Suprapubic skin (tissue), 4 donors: ENCODE measurements around the gene IMMT. TPM values are rescaled to one million over a fixed set of nuclear protein-coding genes. Genes with fewer than 3 reads are reported as not detected.

Source experiments
- DNase-seq, 2 donors: peaks; one replicate each; pipeline ENCODE4 v3.0.0-alpha.2; 2019; ENCODE audit warnings: low spot score in 2 of 2
- H3K27ac ChIP-seq: fragments of 200-600 bp; sonication (generic); one replicate; pipeline ENCODE4 v1.5.1; 2019
- H3K27me3 ChIP-seq: fragments of 200-600 bp; sonication (generic); one replicate; pipeline ENCODE4 v1.5.1; 2019
- H3K36me3 ChIP-seq: fragments of 200-600 bp; sonication (generic); one replicate; pipeline ENCODE4 v1.5.1; 2019
- H3K4me1 ChIP-seq: fragments of 200-600 bp; sonication (generic); one replicate; pipeline ENCODE4 v1.5.1; 2019
- H3K4me3 ChIP-seq: fragments of 200-600 bp; sonication (generic); one replicate; pipeline ENCODE4 v1.5.1; 2019; ENCODE audit warnings: mild to moderate bottlenecking
- H3K9me3 ChIP-seq: fragments of 200-600 bp; sonication (generic); one replicate; pipeline ENCODE4 v1.5.1; 2019
- EP300 ChIP-seq: sonication (generic); formaldehyde crosslinking; IDR thresholded peaks from one replicate; pipeline ENCODE4 v1.6.1; 2017; ENCODE audit warnings: antibody characterized with exemption
- POLR2A ChIP-seq, 2 donors: fragments of 450-650 bp; IDR thresholded peaks; one replicate each; pipeline ENCODE4 v1.6.1; 2017; ENCODE audit warnings: antibody characterized with exemption in 2 of 2, mild to moderate bottlenecking in 2 of 2, moderate library complexity in 2 of 2
- POLR2AphosphoS5 ChIP-seq, 3 donors: sonication (generic); formaldehyde crosslinking; IDR thresholded peaks; one replicate each; pipeline ENCODE4 v1.6.1; 2017; ENCODE audit warnings: antibody characterized with exemption in 3 of 3
- WGBS: methylation state at CpG from one replicate; pipeline ENCODE4 v1.1.5; 2018; 5-methylcytosine and 5-hydroxymethylcytosine counted together
- total RNA-seq, 4 donors: library from RNA; depleted of rRNA; stranded (reverse); fragments of >200 nt; gene quantifications; one replicate each; pipeline ENCODE4 v1.1.0, GENCODE V29; 2016
- TF ChIP-seq, protein P1 (sequence below), 2 donors: fragments of 200-600 bp in 1 of 2; fragments of 450-650 bp in 1 of 2; sonication (generic) in 1 of 2; IDR thresholded peaks; one replicate each; pipeline ENCODE4 v1.5.1; 2016 to 2019; ENCODE audit warnings: antibody characterized with exemption in 2 of 2, mild to moderate bottlenecking in 1 of 2, moderate library complexity in 1 of 2

IMMT gene
- total RNA-seq, 4 donors from 2014 or later = 39.5 to 73.2 (median 46.7) TPM

DNA sequence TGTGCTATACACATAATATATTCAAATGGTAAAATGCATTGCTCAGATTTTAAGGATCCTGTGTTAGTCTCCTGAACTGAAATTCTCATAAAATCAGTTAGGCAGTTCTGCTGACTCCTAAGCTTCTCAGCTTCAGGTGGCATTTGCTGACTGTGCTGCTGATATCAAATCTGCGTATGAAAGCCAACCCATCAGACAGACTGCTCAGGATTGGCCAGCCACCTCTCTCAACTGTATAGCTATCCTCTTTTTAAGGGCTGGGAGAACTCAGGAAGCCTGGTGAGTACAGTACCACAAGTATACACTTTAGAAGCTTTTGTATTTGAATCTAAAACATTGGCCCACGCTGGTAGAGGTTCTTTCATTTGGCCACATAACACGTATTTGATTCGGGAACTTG is 60.6 kb downstream of the IMMT start:
- Histone ChIP-seq H3K4me1 (no peaks in the 10 kb centered on the region), H3K36me3 (peaks cover 99% of the 10 kb centered on the region), H3K27ac (no peak overlapping the region), H3K27me3 (no peaks in the 10 kb centered on the region), H3K4me3 (no peak overlapping the region), H3K9me3 (no peaks in the 10 kb centered on the region)
- TF ChIP-seq POLR2A (IDR thresholded peaks at IDR 0.05) = no peak
- no peak for DNase-seq
- WGBS = 92% methylated on average over 4 of the region's 4 CpGs

DNA sequence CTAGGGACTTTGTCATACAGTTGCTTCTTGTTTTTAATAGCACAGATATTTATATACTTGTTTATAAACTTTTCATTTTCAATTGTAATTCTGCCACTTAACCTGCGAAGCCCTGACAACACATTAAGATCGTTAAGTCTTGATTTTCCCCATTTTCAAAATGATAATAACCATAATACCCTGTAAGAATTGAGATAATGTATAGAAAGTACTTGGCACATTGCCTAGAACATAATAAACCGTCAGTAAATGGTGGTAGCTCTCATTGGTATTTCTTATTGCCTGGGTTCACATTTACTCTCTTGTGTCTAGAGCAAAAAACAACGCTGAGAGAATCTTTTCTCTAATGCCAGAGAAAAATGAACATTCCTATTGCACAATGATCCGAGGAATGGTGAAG is 70.6 kb downstream of the IMMT start:
- TF ChIP-seq POLR2A (IDR thresholded peaks at IDR 0.05) (no peak), EP300 (no peak), POLR2AphosphoS5 (IDR thresholded peaks at IDR 0.05) (no peak)
- TF ChIP-seq, protein P1, sequence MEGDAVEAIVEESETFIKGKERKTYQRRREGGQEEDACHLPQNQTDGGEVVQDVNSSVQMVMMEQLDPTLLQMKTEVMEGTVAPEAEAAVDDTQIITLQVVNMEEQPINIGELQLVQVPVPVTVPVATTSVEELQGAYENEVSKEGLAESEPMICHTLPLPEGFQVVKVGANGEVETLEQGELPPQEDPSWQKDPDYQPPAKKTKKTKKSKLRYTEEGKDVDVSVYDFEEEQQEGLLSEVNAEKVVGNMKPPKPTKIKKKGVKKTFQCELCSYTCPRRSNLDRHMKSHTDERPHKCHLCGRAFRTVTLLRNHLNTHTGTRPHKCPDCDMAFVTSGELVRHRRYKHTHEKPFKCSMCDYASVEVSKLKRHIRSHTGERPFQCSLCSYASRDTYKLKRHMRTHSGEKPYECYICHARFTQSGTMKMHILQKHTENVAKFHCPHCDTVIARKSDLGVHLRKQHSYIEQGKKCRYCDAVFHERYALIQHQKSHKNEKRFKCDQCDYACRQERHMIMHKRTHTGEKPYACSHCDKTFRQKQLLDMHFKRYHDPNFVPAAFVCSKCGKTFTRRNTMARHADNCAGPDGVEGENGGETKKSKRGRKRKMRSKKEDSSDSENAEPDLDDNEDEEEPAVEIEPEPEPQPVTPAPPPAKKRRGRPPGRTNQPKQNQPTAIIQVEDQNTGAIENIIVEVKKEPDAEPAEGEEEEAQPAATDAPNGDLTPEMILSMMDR (IDR thresholded peaks at IDR 0.05) = no peak
- H3K4me1 ChIP-seq = no peaks in the 10 kb centered on the region
- H3K9me3 ChIP-seq = no peaks in the 10 kb centered on the region
- 86% methylated on average over 5 of the region's 5 CpGs for WGBS
- H3K27ac ChIP-seq = no peak overlapping the region
- no peak for DNase-seq
- H3K27me3 ChIP-seq = no peaks in the 10 kb centered on the region
- no peak overlapping the region for H3K4me3 ChIP-seq
- H3K36me3 ChIP-seq = peaks cover 99% of the 10 kb centered on the region

DNA sequence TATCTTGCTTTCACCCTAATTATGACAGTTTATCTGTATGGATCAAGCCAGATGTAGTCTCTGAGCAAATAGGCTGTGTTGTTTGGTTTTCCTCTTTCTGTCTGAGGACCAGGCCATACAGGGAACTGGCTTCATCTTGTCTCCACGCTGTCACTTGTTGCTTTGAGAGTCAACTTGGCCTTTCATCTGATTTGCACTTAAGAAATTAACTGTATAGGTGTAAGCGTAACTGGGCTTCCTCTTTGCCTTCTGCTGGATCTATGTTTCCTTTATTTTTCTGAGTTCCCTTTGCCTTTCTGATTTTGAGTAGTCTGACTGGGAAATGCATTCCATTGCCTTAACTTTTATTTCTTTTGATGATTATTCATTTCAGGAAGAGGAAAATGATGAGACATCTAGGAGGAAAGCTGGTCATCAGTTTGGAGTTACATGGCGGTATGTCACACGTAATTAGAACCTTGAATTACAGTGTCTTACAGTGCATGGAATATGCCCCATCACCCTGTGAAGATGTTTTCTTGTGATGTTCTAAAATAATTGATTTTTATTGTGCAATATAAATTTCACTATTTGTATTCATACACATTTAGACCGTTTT is 71.8 kb downstream of the IMMT start:
- Histone ChIP-seq H3K4me3 (no peak overlapping the region), H3K36me3 (peaks cover 99% of the 10 kb centered on the region), H3K27me3 (no peaks in the 10 kb centered on the region), H3K27ac (no peak overlapping the region), H3K9me3 (no peaks in the 10 kb centered on the region), H3K4me1 (no peaks in the 10 kb centered on the region)
- TF ChIP-seq POLR2AphosphoS5 (IDR thresholded peaks at IDR 0.05) (no peak), POLR2A (IDR thresholded peaks at IDR 0.05) (no peak), EP300 (no peak)
- TF ChIP-seq, protein P1 (IDR thresholded peaks at IDR 0.05) = no peak
- WGBS = 79% methylated on average over 5 of the region's 5 CpGs
- no peak for DNase-seq

DNA sequence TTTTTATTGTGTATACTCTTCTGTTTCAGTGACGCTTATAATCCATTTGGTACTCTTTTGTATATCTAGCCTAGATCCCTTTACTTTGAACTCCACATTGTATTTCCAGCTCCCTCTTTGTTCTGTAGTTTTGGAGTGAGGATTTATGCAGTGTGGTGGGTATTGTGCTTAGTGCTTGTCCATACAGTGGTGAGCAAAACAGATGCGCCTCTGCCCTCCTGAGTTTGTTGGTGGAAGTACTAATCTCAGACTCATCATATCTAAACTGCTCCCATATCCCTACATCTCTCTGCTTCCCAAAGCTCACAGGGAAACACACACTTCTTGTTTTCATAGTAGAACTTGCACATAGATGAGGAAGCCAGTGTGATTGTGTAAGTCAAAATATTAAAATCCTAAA is 77.1 kb downstream of the IMMT start:
- WGBS = 93% methylated on average over 2 of the region's 2 CpGs
- TF ChIP-seq EP300 = no peak
- no peak for DNase-seq
- Histone ChIP-seq H3K9me3 (no peaks in the 10 kb centered on the region), H3K4me3 (no peak overlapping the region), H3K4me1 (no peaks in the 10 kb centered on the region), H3K36me3 (peaks cover 98% of the 10 kb centered on the region), H3K27ac (no peak overlapping the region), H3K27me3 (no peaks in the 10 kb centered on the region)

DNA sequence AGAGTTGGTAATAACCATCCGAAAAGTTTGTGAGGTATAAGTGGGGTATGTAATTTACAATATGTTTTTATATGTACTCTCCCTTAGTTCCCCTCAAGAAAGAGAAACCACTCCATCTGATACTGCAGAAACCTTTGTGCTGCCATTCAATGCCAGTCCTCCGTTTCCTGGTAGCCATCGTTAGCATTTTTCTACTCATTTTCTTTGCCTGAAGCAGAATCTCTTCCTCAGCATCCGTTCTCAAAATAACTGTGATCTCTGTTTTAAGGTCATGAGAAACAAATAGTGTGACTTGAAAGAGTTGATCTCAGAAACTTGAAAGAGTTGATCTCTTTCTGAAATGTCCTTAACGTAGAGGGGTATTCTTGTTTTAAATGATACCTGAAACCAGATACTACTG is 88.2 kb downstream of the IMMT start:
- 18% methylated on average over 5 of the region's 5 CpGs for WGBS
- Histone ChIP-seq H3K27me3 (no peaks in the 10 kb centered on the region), H3K27ac (no peak overlapping the region), H3K4me1 (peaks cover 36% of the 10 kb centered on the region), H3K9me3 (no peaks in the 10 kb centered on the region), H3K36me3 (peaks cover 39% of the 10 kb centered on the region), H3K4me3 (peak overlapping the region; percentile 95)
- no peak for TF ChIP-seq EP300
- TF ChIP-seq, protein P1 (IDR thresholded peaks at IDR 0.05) = no peak
- TF ChIP-seq POLR2A (IDR thresholded peaks at IDR 0.05) = no peak
- no peak for TF ChIP-seq POLR2AphosphoS5 (IDR thresholded peaks at IDR 0.05)
- DNase-seq = no peak

DNA sequence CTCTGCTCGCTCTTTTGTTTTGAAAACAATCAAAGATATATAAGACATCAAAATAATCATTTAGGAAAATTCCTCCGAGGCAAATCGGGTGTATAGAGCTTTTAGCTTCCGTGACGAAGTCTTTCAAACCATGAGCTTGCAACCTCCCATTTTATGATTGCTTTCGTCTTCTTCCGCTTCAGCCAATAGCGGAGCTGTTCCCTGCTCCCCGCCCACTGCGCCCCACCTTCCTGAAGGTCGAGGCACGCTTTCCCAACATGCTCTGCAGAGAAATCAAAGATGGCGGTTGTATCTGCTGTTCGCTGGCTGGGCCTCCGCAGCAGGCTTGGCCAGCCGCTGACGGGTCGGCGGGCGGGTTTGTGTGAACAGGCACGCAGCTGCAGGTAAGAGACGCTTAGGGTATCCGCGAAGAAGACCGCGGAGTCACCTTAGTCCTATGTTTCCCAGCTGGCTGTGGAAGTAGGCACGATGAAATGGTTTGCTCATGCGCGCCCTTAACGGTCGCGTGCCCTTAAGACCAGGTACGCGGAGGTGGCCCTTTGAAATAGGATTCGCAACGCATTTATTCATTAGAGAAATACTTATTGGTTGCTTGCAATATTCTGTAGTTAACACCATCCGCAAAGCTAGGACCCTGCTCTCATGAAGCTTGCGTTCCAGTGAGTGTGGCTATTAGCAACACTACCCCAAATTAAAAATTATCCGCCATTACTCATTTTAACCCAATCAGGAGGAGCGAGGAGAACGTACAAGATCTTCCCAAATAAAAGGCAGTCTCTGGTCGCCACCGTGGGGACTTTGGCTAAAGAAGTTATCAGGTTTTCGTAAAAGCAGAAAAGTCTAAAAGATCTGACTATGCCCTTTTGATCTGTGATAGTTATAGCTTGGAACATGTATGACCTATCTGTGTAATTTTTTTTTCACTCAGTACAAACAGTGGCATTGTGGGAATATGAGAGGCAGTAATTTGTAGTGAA is 89.0 kb downstream of the IMMT start, which contains the start of gene PTCD3:
Gene PTCD3, plus strand, starts transcription at position 267 of the 977 bp plus-strand sequence. Its CDS starts 13 bp downstream, at position 280.
- H3K27me3 ChIP-seq = no peaks in the 10 kb centered on the region
- TF ChIP-seq, protein P1 (IDR thresholded peaks at IDR 0.05) = no peak
- TF ChIP-seq POLR2A (IDR thresholded peaks at IDR 0.05) (peak in 1 of 2 donors; percentile 64), EP300 (no peak), POLR2AphosphoS5 (IDR thresholded peaks at IDR 0.05) (peak; percentile 63 to 83 (median 67))
- DNase-seq = peak; percentile 96 to 97
- no peaks in the 10 kb centered on the region for H3K9me3 ChIP-seq
- H3K36me3 ChIP-seq = peaks cover 32% of the 10 kb centered on the region
- 1% methylated on average over 41 of the region's 44 CpGs for WGBS
- peak within 1 kb of the TSS; percentile 89 for H3K27ac ChIP-seq
- H3K4me3 ChIP-seq = peak within 1 kb of the TSS; percentile 95
- peaks cover 36% of the 10 kb centered on the region for H3K4me1 ChIP-seq
